T47D (cell line): Measurements from ENCODE around the gene HNRNPA3.
"Not testable (repeated sequence)": the region's sequence is repeated elsewhere in the genome, so short reads cannot be mapped to it uniquely, and the experiment has no call there.

ENCODE experiments used
- DNase-seq, 2 experiments: peaks; one replicate each; pipeline versions ENCODE4 v3.0.0 to v3.0.0-alpha.2; 2011 to 2012; ENCODE audit warnings: low read depth in 1 of 2, low spot score in 1 of 2
- JUND ChIP-seq: IDR thresholded peaks from 2 replicates; pipeline ENCODE4 v1.6.1; 2012; ENCODE audit warnings: low read depth
- in situ Hi-C: cut with HindIII; loops from 2 replicates; pipeline ENCODE4 v1.10.0; 2016; ENCODE audit warnings: low sequenced_read_pairs, low pct_unique_long_range_greater_than_20kb

HNRNPA3 gene

DNA sequence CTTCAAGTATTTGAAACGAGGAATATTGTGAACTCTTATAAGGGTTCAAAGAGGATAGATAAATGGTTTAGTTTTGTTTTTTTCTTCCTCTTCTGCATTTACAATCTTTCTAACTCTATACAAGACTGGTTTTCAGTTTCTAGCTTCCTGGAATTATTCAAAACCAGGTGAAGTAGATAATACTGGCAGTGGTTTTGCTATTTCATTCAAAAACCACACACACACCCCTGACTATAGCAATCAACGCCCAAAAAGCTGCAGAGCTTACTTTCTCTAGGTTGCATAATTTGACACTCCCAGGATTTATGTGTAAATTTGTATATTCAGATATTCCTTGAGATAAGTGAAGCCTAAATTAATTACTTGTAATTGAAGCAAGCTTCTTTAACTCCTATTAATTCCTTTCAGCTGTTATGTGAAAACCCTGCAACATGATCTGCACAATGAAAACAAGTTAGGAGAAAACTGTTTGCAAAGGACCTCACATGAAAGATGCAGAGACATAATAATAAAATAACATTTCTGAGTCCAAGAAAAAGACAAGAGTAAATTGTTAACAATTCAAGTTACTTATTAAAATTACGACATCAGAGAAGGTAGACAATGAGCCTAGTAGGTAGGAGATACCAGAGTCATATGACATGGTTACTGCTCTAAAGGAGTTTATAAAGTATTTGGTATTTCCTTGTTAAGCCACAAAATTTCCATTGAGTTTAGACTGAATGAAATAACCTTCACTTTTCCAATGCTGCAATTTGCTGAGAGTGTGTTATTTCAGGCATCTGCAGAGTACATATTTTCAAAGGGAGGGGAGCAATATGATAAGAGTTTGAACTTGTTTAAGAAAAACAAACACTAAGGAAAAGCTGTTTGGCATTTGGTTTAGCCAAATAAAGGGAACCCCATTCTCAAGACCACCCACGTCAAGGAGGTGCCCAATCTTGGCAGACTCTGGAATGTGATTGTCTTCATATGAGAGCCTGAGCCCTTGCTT lies 53.5 kb downstream of the HNRNPA3 start:
- no peak for TF ChIP-seq JUND
- no peak for DNase-seq
- in situ Hi-C loops = no loop called here

DNA sequence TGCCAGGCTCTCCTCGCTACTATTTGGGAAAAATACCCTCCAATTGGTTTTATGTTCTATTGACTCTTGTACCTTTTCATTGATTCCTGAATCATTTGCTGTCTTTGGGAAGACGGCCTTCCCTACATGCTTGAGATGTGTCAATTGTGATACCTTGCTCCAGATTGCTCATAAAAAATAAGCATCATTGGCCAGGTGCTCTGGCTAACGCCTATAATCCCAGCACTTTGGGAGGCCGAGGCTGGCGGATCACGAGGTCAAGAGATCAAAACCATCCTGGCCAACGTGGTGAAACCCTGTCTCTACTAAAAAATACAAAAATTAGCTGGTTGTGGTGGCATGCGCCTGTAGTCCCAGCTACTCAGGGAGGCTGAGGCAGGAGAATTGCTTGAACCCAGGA lies 54.4 kb downstream of the HNRNPA3 start:
- DNase-seq, in situ Hi-C loops: not testable (repeated sequence)

DNA sequence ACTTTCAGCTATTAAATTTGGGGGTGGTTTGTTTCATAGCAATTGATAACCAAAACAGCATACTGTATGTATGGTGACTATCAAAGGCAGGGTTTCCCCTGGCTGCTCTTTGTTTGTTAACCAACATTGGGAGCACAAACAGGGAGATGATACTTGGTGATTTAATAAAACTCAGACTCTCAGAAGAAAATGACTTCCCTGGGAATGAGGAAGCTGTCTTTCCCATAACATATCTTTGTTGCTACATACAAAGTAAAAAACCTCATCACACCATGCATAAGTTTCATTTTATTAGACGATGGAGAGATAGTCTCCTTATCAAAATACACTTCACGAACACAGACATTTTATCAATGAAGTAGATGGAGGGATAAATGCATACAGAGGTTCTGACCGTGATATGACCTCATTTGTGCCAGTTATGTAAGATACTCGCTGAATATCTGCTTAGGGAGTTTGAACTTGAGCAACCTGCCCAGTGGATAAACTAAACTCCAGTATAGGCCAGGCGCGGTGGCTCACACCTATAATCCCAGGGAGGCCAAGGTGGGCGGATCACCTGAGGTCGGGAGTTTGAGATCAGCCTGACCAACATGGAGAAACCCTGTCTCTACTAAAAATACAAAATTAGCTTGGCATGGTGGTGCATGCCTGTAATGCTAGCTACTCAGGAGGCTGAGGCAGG lies 55.7 kb downstream of the HNRNPA3 start:
- DNase-seq = no peak
- in situ Hi-C loops = no loop called here
- TF ChIP-seq JUND = no peak

DNA sequence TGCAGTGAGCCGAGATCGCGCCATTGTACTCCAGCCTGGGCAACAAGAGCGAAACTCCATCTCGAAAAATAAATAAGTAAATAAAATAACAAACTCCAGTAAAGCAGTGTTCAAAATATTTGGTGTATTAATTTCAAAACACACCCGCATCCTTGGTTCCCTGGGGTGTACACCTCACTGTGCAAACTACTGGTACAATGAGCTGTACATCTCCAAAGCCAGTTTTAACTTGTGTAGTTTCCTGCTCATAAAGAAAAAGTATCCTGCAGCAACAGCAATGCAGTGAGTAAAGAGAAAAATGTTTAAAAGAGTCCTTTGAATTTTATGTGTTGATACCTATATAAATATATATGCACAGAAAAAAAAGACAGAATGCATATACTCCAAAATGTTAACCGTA lies 56.3 kb downstream of the HNRNPA3 start:
- TF ChIP-seq JUND = no peak
- in situ Hi-C loops = no loop called here
- no peak for DNase-seq

DNA sequence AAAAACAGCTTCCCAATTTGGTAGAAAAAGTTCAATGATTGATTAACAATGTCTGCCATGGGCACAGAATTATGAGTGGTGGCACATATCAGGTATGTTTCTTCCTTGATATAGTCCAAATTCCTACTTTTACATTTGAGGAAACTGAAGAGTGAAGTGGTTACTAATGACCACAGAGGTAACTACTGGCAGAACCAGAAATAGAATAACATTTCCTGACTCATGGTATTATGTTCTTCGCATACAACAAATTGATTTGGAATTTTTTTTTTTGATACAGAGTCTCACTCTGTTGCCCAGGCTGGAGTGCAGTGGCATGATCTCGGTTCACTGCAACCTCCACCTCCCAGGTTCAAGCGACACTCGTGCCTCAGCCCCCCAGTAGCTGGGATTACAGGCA lies 57.9 kb downstream of the HNRNPA3 start:
- in situ Hi-C loops = no loop called here
- TF ChIP-seq JUND = no peak
- no peak for DNase-seq

DNA sequence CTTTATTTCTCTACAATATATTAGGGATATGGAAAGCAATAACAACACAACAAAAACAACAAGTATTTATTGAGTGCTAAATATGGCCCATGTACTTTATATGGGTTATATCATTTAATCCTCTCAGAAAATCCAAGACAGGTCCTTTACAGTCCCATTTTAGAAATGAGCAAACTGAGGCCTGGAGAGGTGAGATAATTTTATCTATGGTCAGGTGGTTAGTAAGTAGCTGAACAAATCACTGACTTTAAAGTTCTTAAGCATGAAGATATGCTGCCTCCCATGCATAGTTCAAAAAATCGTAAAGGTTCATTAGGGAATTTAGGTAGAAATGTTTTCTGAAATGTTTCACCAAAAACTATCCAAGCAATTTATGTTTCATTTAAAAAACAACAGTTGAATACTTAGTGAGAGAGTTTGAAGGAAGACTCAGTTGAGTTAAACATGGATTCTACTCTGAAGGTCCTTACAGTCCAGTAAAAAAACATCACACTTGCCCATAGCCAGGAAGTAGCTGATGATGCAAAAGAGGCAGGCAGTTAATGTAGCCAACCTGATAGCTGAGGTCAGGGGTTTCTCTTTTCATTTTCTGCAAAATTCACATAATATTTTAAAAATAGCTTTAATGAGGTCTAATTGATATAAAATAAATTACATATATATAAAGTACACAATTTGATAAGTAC lies 59.5 kb downstream of the HNRNPA3 start:
- no peak for TF ChIP-seq JUND
- in situ Hi-C loops = no loop called here
- DNase-seq = no peak

DNA sequence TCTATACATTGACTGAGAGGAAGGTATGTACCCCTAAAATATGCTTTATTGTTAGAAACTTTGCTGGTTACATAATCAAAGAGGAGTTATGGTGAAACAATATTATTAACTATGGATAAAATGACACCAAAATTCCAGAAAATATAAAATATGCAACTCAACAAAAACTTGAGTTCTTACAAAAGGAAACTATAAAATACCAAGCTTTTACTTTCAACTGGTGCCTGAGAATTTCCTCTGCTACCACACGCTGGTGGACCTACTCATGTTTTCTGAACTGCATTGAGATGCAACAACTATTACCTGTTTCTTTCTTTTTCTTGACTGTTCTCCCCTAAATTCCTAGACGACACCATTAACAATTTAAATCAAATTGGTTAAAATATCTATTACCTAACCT lies 60.2 kb downstream of the HNRNPA3 start:
- TF ChIP-seq JUND = no peak
- no peak for DNase-seq
- in situ Hi-C loops = no loop called here

DNA sequence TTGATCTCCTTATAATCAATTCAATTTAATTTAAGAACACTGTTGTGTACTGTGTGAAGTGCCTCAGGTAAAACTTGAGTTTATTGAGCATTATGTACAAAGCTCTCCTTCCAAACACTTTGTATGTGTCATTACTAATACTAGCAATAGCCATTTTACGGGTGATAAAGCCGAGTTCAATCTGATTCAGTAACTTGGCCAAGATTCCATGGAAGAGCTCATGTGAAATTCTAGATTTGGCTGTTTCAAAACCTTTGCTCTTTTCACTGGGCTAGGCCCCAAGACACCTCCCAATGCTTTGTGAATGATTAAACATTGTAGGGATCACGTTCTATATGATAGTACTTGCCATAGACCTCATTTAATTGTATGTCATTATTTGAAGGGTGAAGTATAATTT lies 60.8 kb downstream of the HNRNPA3 start:
- DNase-seq = no peak
- no peak for TF ChIP-seq JUND
- in situ Hi-C loops = no loop called here
